HTR-8/SVneo (cell line): ENCODE data around the gene CT83.

ENCODE experiments used
- DNase-seq: peaks from one replicate; pipeline ENCODE4 v3.0.0; 2011; ENCODE audit warnings: low spot score, mixed read lengths; ENCODE audit not compliant: insufficient read length
- FAIRE-seq: peaks from 2 replicates; lab custom pipeline; 2011; peaks lifted over from hg19 to GRCh38; lab: Jason Lieb, UNC

The CT83 gene, protein sequence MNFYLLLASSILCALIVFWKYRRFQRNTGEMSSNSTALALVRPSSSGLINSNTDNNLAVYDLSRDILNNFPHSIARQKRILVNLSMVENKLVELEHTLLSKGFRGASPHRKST

DNA sequence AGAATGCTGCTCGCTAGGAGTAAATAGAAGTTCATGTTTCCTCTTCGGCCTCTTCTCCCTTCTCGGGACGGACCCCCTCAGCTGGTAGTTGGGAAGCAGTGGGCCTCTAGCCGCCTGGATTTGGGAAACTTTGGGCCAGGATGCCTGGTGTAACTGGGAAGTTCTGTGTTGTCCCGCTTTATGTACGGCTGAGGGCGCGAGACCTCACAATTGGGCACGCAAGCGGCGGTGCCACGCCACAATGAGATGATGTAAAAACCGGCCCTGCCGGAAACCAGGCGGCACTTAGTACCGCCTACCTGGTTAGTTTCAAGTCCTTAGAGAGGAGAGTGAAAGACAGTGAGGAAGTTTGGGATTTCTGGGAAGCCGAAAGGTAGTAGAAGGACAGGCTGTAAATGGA, at the start of gene CT83:
CT83 (minus strand) TSS at position 155 of the 400 bp plus-strand sequence; CDS start at position 35, 120 bp downstream.
- FAIRE-seq, result no peak
- DNase-seq, result no peak

DNA sequence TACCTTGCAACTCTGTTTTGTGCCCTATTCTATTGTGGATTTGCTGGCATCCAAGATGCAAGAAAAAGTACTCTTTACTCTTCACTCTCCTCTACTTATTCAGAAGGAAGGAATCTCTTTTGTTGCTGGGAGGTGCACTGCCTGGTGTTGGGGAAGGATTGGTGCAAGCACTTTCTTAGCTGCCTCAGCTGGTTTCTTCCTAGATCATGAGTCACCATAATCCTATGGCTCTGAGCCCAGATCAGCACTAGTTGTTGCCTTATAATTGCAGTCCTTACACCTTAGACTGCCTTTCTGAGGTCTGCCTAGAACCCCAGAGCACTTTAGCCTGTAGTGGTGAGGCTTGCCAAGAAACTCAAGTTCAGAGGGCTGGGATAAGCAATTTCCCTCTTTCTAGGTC, 37.0 kb upstream of the CT83 start:
- FAIRE-seq, result no peak
- no peak for DNase-seq

GRCh38 chrX:116493271-116493670, 30.5 kb upstream of the CT83 start:
- FAIRE-seq, result no peak
- DNase-seq, result no peak

- no peak for FAIRE-seq
Observed at GRCh38 chrX:116490104-116490503, 27.3 kb upstream of the CT83 start.

DNA sequence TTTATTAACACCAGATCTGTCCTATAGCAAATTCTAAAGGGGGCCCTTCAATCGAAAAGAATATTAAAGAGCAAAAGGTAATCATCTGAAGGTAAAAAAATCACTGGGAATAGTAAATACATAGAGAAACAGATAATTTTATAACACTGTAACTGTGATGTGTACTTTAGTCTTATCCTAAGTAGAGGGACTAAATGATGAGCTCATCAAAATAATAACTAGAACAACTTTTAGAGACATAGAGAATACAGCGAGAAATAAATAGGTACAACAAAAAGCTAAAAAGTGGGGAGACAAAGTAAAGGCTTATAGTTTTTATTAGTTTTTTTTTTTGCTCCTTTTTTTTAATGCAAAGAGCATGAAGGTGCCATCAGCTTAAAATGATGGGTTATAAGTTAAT, 17.3 kb upstream of the CT83 start:
- DNase-seq (no peak), FAIRE-seq (no peak)

More at GRCh38 chrX:116490104-116490503, 27.3 kb upstream of the CT83 start:
- no peak for DNase-seq

- FAIRE-seq, result no peak
Observed at GRCh38 chrX:116449156-116449555, 13.6 kb downstream of the CT83 start.

DNA sequence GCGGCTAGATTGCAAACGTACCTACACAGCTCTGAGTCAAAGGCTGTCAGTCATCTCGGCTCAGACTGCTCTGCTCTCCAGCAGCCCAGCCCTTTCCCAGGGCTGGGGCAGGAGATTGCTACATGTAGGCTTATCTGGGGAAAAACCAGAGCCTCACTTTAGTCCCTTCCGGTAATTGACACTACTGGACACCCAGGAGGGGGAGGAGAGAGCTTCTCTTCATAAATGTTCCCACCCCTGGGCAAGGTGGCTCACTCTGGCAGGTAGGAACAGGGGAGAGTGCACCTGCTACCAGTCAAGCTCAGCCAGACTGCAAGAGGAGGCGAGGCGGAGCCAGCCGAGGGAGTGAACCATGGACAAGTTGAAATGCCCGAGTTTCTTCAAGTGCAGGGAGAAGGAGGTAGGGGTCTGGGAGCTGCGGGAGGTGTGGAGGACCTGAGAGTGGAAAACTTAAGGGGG, 26.4 kb downstream of the CT83 start, which contains the start of gene SLC6A14:
SLC6A14 (plus strand) TSS at position 249 of the 459 bp plus-strand sequence; CDS start at position 353, 104 bp downstream.
- FAIRE-seq (no peak), DNase-seq (no peak)

More at GRCh38 chrX:116449156-116449555, 13.6 kb downstream of the CT83 start:
- no peak for DNase-seq

- FAIRE-seq, result no peak
- no peak for DNase-seq
Observed at GRCh38 chrX:116435597-116435996, 27.2 kb downstream of the CT83 start.

GRCh38 chrX:116427978-116428377, 34.8 kb downstream of the CT83 start:
- FAIRE-seq (no peak), DNase-seq (no peak)

DNA sequence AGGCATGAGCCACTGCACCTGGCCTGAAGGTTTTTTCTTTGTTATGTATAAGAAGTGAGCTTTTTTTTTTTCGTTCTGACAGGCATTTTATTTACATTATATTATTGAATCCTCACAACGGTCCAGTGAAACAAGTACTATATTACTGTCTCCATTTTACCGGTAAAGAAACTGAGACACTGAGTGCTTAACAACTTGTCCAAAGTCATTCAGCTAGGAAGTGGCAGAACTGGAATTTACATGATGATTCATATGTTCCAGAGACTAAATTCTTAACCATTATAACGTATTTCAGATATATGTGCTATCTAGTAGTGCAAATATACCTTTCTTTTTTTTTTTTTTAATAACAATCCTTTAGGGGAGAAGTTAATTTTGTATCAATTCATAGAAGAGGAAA, 44.8 kb downstream of the CT83 start:
- no peak for FAIRE-seq
- no peak for DNase-seq

GRCh38 chrX:116417214-116417613, 45.6 kb downstream of the CT83 start:
- DNase-seq (no peak), FAIRE-seq (no peak)

GRCh38 chrX:116413273-116413672, 49.5 kb downstream of the CT83 start:
- FAIRE-seq (no peak), DNase-seq (no peak)
